Common myeloid progenitor, CD34-positive (primary cell): ENCODE measurements around the gene DKK3.

Experiments
- CTCF ChIA-PET: fragments of 350-600 bp; sonication (Branson Sonifier 250); formaldehyde crosslinking; loops from one replicate; lab custom pipeline; 2021; ENCODE audit warnings: antibody characterized with exemption; lab: Charles Lee
- POLR2A ChIA-PET: fragments of 350-600 bp; sonication (Branson Sonifier 250); formaldehyde crosslinking; loops from one replicate; lab custom pipeline; 2021; ENCODE audit warnings: antibody characterized with exemption; lab: Charles Lee
- DNase-seq, 3 donors: peaks; one replicate each; pipeline versions ENCODE4 v3.0.0 to v3.0.0-alpha.2; 2013
- H3K27ac ChIP-seq, 2 experiments: 1 replicate in 1 of 2; 2 replicates in 1 of 2; pipeline ENCODE4 v1.7.0; 2013; ENCODE audit warnings: inconsistent platforms in 2 of 2, low read length in 2 of 2, mild to moderate bottlenecking in 2 of 2, low read depth in 1 of 2, moderate library complexity in 1 of 2; ENCODE audit not compliant: severe bottlenecking in 2 of 2, insufficient read depth in 1 of 2, poor library complexity in 1 of 2
- H3K27me3 ChIP-seq, 5 experiments: replicated peaks in 2 of 5; 1 replicate in 3 of 5; 2 replicates in 2 of 5; pipeline versions ENCODE4 v1.6.1 to v1.7.0; 2013; ENCODE audit warnings: low read length in 4 of 5, mild to moderate bottlenecking in 2 of 5, moderate library complexity in 2 of 5, inconsistent platforms in 1 of 5; ENCODE audit not compliant: insufficient read depth in 5 of 5, control insufficient read depth in 4 of 5
- H3K36me3 ChIP-seq, 4 experiments: 1 replicate in 2 of 4; 2 replicates in 2 of 4; pipeline versions ENCODE4 v1.6.1 to v1.7.0; 2013; ENCODE audit warnings: low read length in 3 of 4, control low read depth in 1 of 4, mild to moderate bottlenecking in 1 of 4; ENCODE audit not compliant: control insufficient read depth in 4 of 4, insufficient read depth in 4 of 4
- H3K4me1 ChIP-seq, 4 experiments: 1 replicate in 3 of 4; 2 replicates in 1 of 4; pipeline versions ENCODE4 v1.6.1 to v1.7.1; 2013; ENCODE audit warnings: low read length in 3 of 4, mild to moderate bottlenecking in 3 of 4, control low read depth in 1 of 4, inconsistent platforms in 1 of 4, moderate library complexity in 1 of 4; ENCODE audit not compliant: control insufficient read depth in 4 of 4, insufficient read depth in 4 of 4; ENCODE audit errors: control extremely low read depth in 1 of 4
- H3K4me3 ChIP-seq, 7 experiments: 1 replicate in 4 of 7; 2 replicates in 3 of 7; pipeline versions ENCODE4 v1.5.1 to v1.7.0; 2013; ENCODE audit warnings: mild to moderate bottlenecking in 7 of 7, low read length in 6 of 7, moderate library complexity in 6 of 7, inconsistent platforms in 2 of 7, low read depth in 2 of 7, control low read depth in 1 of 7; ENCODE audit not compliant: insufficient read depth in 4 of 7, control insufficient read depth in 1 of 7; ENCODE audit errors: extremely low read depth in 1 of 7
- H3K9me3 ChIP-seq, 5 experiments: 1 replicate in 4 of 5; 2 replicates in 1 of 5; pipeline versions ENCODE4 v1.6.1 to v1.7.1; 2013; ENCODE audit warnings: low read length in 4 of 5, mild to moderate bottlenecking in 2 of 5, inconsistent platforms in 1 of 5, low read depth in 1 of 5, moderate library complexity in 1 of 5; ENCODE audit not compliant: control insufficient read depth in 4 of 5, insufficient read depth in 2 of 5; ENCODE audit errors: control extremely low read depth in 1 of 5
- WGBS: methylation state at CpG from one replicate; pipeline ENCODE4 v1.1.5; 2013; ENCODE audit not compliant: insufficient coverage; 5-methylcytosine and 5-hydroxymethylcytosine counted together

The DKK3 gene

DNA sequence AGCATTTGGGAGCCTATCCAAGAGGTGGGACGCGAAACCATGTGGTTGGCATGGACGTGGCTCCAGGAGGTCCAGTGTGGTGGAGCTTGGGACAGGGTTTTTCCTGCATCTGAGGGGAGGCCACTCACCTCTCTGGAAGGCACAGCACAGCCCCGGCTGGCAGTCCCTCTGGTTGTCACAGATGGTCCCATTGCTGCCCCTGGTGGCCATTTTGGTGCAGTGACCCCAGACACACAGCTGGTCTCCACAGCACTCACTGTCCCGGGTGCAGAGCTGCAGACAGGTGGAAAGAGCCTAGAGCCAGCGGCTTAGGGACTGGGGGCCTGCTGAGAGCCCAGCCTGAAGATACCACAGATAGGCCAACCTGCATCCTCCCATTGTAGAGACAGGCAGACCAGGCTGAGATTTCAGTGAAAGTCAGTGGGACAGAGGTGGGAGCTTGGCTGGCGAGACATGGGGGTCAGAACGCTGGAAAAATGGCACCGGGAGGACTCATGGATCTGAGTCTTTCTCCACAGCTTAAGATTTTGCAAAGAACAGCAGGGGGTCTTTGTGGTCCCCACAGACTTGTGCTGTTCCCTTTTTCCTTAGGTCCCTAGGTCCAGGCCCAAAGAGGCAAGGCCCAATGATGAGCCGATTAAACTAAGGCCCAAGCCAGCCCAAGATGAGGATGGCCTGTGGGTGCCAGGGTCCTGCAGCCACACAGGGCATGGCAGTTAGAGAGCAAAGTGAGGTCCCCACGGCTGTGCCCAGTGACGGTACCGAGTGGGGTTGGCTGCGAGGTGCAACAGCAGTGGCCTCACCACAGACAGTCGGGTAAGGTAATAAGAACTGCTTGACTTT lies 41.4 kb downstream of the DKK3 start:
- Histone ChIP-seq H3K4me1 (no peaks in the 10 kb centered on the region), H3K4me3 (no peak overlapping the region), H3K27me3 (peaks cover 0 to 17% (median 3%) of the 10 kb centered on the region in 5 experiments), H3K9me3 (peaks cover 0 to 2% (median 2%) of the 10 kb centered on the region in 5 experiments), H3K36me3 (no peaks in the 10 kb centered on the region), H3K27ac (no peak overlapping the region)
- ChIA-PET POLR2A (no interaction called here), CTCF (interaction anchor here (0.8 to 1.8 kb wide), 11 partner anchors 9 to 166 kb away, joined by 3 to 6 read pairs (median 3); no protein-coding TSS in a partner anchor)
- peak; percentile 36 to 63 (median 52) for DNase-seq
- WGBS, result 80% methylated on average over 12 of the region's 15 CpGs

DNA sequence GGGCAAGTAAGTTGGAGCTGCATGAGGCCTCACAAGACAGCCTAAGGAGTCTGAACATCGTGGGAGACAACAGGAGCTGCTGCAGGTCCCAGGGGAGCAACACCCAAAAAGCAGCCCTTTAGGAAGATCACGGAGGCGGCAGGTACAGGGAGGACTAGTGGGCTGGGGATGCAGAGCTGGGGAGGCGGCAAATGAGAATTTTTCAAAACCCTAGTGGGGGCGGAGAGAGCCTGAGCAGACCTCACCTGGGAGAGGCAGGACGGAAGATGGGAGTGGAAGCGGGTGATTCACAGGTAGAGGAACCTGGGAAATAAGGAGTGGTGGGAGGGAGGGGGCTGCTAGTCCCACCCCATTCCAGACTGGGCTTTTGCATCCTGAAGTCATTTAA lies 42.1 kb downstream of the DKK3 start:
- Histone ChIP-seq H3K4me3 (no peak overlapping the region), H3K4me1 (no peaks in the 10 kb centered on the region), H3K9me3 (peaks cover 0 to 8% (median 7%) of the 10 kb centered on the region in 5 experiments), H3K27me3 (peaks cover 0 to 18% (median 3%) of the 10 kb centered on the region in 5 experiments), H3K27ac (no peak overlapping the region), H3K36me3 (no peaks in the 10 kb centered on the region)
- WGBS, result 94% methylated on average over 7 of the region's 7 CpGs
- no peak for DNase-seq
- ChIA-PET POLR2A (no interaction called here), CTCF (interaction anchor here (0.6 to 1.8 kb wide), 7 partner anchors 11 to 70 kb away, joined by 3 to 6 read pairs (median 4); no protein-coding TSS in a partner anchor)

DNA sequence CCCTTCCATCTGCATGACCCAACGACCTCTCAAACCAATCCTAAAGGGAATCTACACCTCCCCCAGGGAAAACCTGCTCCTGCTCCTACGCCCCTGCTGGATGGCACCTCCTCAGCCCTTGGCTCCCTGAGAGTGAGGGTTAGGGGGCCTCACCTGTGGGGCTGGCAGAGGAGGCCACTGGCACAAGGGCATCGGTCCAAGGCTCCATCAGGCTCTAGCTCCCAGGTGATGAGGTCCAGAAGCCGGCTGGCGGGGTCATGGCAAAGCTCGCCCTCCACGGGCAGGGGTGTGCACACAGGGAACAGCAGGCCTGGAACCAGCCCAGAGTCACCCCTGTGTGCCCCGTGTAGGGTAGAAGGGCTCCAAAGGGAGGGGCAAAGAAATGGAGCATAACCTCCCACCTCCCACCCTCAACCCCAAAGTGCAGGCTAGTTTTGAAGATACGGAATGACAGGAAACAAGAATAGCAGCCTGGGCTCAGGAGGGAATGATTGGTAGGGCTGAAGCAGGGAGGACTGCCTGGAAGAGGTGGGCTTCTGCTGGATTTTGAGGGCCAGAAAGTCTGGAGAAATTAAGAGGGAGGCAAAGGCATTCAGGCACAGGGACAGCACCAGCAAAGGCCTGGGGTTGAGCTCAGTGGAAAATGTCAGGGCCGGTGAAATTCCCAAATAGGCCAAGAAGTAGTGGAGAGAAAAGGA lies 42.6 kb downstream of the DKK3 start:
- ChIA-PET POLR2A (no interaction called here), CTCF (interaction anchor here (0.6 to 1.8 kb wide), 6 partner anchors 10 to 25 kb away, joined by 3 to 6 read pairs (median 4); no protein-coding TSS in a partner anchor)
- Histone ChIP-seq H3K4me3 (no peak overlapping the region), H3K27ac (no peak overlapping the region), H3K4me1 (peaks cover 0 to 2% (median under 1%) of the 10 kb centered on the region in 4 experiments), H3K36me3 (no peaks in the 10 kb centered on the region), H3K27me3 (peaks cover 0 to 18% (median 3%) of the 10 kb centered on the region in 5 experiments), H3K9me3 (peaks cover 0 to 9% (median 8%) of the 10 kb centered on the region in 5 experiments)
- no peak for DNase-seq
- 100% methylated on average over 6 of the region's 10 CpGs for WGBS

DNA sequence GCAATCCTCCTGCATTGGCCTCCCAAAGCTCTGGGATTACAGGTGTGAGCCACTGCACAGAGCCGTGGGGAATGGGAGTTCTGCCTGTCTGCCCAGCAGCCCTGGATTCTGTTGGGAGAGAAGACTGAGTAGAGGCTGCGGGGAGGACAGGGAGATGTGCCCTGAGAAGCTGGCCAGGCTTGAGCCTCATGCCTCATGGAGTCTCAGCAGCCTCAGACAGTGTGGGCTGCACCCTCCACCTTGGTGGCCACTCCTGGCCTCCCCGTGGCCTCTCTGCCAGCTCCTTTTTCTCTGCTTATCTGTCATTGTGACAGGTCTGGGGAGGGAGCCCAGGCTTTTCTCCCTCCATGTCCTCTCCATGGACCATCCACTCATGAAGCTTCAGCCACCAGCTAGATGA lies 43.2 kb downstream of the DKK3 start:
- Histone ChIP-seq H3K27me3 (peaks cover 0 to 18% (median 3%) of the 10 kb centered on the region in 5 experiments), H3K36me3 (no peaks in the 10 kb centered on the region), H3K4me3 (no peak overlapping the region), H3K4me1 (peaks cover 0 to 8% (median 7%) of the 10 kb centered on the region in 4 experiments), H3K9me3 (peaks cover 0 to 9% (median 8%) of the 10 kb centered on the region in 5 experiments), H3K27ac (no peak overlapping the region)
- no peak for DNase-seq
- ChIA-PET POLR2A (no interaction called here), CTCF (interaction anchor here (0.7 kb wide), 1 partner anchor 21 kb away, joined by 3 read pairs; no protein-coding TSS in a partner anchor)
- 93% methylated on average over 3 of the region's 3 CpGs for WGBS

DNA sequence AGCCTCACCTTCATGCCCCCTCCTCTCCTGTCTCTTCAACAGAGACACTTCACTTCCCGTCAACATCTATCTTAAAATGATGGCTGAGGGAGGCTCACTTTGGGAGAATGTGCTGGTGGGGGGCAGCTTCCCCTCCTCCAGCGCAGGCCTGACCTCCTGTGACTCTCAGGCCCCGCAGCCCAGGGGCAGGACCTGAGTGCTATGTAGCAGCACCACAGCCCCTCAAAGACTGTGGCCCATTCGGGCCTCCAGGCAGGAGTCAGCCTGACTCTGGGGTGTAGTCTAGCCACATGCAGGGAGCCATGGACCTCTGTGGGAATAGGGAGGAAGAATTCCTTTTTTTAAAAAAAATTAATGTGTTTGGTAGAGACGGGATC lies 43.7 kb downstream of the DKK3 start:
- H3K4me3 ChIP-seq, result no peak overlapping the region
- H3K9me3 ChIP-seq, result peaks cover 0 to 9% (median 8%) of the 10 kb centered on the region in 5 experiments
- ChIA-PET CTCF (no interaction called here), POLR2A (no interaction called here)
- peaks cover 0 to 11% (median 10%) of the 10 kb centered on the region in 4 experiments for H3K4me1 ChIP-seq
- no peak overlapping the region for H3K27ac ChIP-seq
- no peak for DNase-seq
- WGBS, result 100% methylated on average over 4 of the region's 5 CpGs
- H3K27me3 ChIP-seq, result peaks cover 0 to 18% (median 3%) of the 10 kb centered on the region in 5 experiments
- H3K36me3 ChIP-seq, result no peaks in the 10 kb centered on the region

DNA sequence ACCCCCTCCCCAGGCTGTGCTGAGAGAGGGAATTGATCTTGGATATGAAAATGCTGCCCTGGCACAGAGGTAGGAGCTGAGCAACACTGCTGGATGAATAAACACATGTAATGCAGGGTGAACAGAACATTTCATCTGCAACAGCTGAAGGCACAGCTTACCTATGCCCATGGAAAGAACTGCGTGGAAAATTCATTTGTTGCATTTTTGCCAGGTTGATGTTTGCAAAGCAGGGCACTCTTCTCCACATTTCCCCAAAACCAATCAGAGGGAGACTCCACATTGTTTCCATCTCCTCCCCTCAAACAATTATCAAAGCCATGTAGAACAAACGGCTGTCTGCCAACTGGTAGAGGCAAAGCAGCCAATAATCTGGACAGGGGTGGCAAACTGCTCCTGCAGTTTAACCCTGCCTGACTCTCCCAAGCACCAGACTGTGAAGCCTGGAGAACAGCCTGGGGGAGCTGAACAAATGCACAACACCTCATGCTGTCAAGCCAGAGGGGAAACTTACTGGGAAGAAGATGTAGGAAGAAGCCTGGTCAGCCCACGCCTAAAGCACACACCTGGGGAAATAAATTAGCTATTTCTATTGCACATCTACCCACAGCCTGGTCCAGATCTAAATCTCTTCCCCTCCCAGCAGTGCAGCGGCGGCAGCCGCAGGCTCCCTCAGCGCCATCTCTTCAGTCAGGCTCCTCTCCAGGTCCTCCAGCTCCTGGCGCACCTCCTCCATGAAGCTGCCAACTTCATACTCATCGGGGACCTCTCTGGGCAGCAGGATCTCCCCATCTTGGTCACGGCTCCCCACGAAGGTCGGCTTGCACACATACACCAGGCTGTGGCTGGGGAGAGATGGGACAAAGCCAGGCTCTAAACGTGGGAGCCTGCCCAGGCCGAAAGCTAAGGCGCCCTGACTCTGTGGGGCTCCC lies 44.3 kb downstream of the DKK3 start:
- Histone ChIP-seq H3K36me3 (no peaks in the 10 kb centered on the region), H3K9me3 (peaks cover 0 to 9% (median 8%) of the 10 kb centered on the region in 5 experiments), H3K27me3 (peaks cover 0 to 18% (median 3%) of the 10 kb centered on the region in 5 experiments), H3K4me3 (no peak overlapping the region), H3K4me1 (peaks cover 0 to 11% (median 10%) of the 10 kb centered on the region in 4 experiments), H3K27ac (no peak overlapping the region)
- no peak for DNase-seq
- WGBS, result 91% methylated on average over 10 of the region's 15 CpGs
- ChIA-PET POLR2A (interaction anchor here (0.6 kb wide), 1 partner anchor 53 kb away, joined by 4 read pairs; no protein-coding TSS in a partner anchor), CTCF (no interaction called here)
